Measurements from ENCODE around the gene DNMT1.

DNA sequence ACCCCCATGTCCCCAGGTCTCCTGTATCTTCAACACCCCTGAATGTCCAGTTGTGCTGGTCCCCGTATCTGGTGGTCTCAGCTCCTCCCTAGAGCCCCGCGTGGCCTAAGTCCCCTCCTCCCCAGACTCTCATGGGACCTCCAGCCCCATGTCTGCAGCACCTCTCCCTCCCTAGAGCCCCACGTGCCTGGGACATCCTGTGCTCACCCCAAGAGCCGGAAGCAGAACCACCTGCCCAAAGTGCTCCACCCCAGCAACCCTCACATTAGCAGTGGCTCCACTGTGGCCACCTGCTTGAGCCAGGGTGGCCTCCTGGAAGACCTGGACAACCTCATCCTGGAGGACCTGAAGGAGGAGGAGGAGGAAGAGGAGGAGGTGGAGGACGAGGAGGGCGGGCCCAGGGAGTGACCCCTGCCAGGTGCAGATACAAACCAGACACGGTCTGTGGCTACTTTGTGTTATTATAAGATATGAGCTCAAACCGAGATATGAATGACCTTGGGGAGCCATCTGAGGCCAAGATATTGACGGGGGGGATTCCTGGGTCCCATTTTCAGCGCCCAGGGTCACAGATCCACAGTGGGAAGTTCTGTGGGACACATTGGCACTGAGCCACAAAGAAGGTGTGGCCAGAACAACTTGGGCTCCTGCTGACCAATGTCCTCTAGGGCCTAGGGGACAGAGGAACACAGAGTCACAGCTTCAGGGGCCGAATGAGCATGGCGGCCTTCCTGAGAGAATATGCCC, 102.7 kb downstream of the DNMT1 start:
- TF ChIP-seq POLR2A (IDR thresholded peaks at IDR 0.05) (no peak), CTCF (IDR thresholded peaks at IDR 0.05) (no peak), POLR2AphosphoS5 (IDR thresholded peaks at IDR 0.05) (no peak)

Measured in transverse colon (tissue), 4 donors.